GM23248 (cell line): ENCODE results near the gene KRTAP2-1. TPM values are rescaled to one million over a fixed set of nuclear protein-coding genes. Genes with fewer than 3 reads are reported as not detected.
"Not testable (repeated sequence)": the region's sequence is repeated elsewhere in the genome, so short reads cannot be mapped to it uniquely, and the experiment has no call there.

Experiments used
- DNase-seq: peaks from one replicate; pipeline ENCODE4 v3.0.0-alpha.2; 2015
- H2AFZ ChIP-seq: fragments of 200-600 bp; sonication (generic); 2 replicates; pipeline ENCODE4 v1.6.1; 2016; ENCODE audit warnings: antibody characterized with exemption
- H3F3A ChIP-seq: fragments of 200-600 bp; sonication (generic); 2 replicates; pipeline ENCODE4 v1.6.1; 2016; ENCODE audit warnings: mild to moderate bottlenecking, antibody characterized with exemption, mixed run types; ENCODE audit not compliant: insufficient read depth
- H3K27ac ChIP-seq: fragments of 200-600 bp; sonication (generic); 2 replicates; pipeline ENCODE4 v1.5.1; 2016; ENCODE audit warnings: mild to moderate bottlenecking
- H3K27me3 ChIP-seq: fragments of 200-600 bp; sonication (generic); replicated peaks from 2 replicates; pipeline ENCODE4 v1.6.1; 2016; ENCODE audit warnings: mild to moderate bottlenecking; ENCODE audit not compliant: insufficient read depth
- H3K36me3 ChIP-seq: fragments of 200-600 bp; sonication (generic); 2 replicates; pipeline ENCODE4 v1.6.1; 2016; ENCODE audit warnings: low read depth, mild to moderate bottlenecking
- H3K4me1 ChIP-seq: fragments of 200-600 bp; sonication (generic); 2 replicates; pipeline ENCODE4 v1.6.1; 2016; ENCODE audit warnings: mild to moderate bottlenecking; ENCODE audit not compliant: insufficient read depth
- H3K4me2 ChIP-seq: fragments of 200-600 bp; sonication (generic); one replicate; pipeline ENCODE4 v1.6.1; 2016; ENCODE audit warnings: mild to moderate bottlenecking; ENCODE audit not compliant: unreplicated experiment
- H3K4me3 ChIP-seq: fragments of 200-600 bp; sonication (generic); 2 replicates; pipeline ENCODE4 v1.5.1; 2016; ENCODE audit warnings: mild to moderate bottlenecking
- H3K79me2 ChIP-seq: fragments of 200-600 bp; sonication (generic); 2 replicates; pipeline ENCODE4 v1.6.1; 2016; ENCODE audit warnings: mild to moderate bottlenecking; ENCODE audit not compliant: insufficient read depth
- H3K9ac ChIP-seq: fragments of 200-600 bp; sonication (generic); 2 replicates; pipeline ENCODE4 v1.6.1; 2016; ENCODE audit warnings: mild to moderate bottlenecking
- H3K9me2 ChIP-seq: fragments of 200-600 bp; sonication (generic); 2 replicates; pipeline ENCODE4 v1.6.1; 2016; ENCODE audit warnings: mixed run types, mild to moderate bottlenecking, moderate library complexity; ENCODE audit not compliant: insufficient read depth
- H3K9me3 ChIP-seq: fragments of 200-600 bp; sonication (generic); one replicate; pipeline ENCODE4 v1.6.1; 2017; ENCODE audit warnings: low read depth
- H4K20me1 ChIP-seq: fragments of 200-600 bp; sonication (generic); 2 replicates; pipeline ENCODE4 v1.6.0; 2016; ENCODE audit not compliant: insufficient read depth
- EZH2 ChIP-seq: fragments of 200-600 bp; sonication (generic); IDR thresholded peaks from 2 replicates; pipeline ENCODE4 v1.6.1; 2018; ENCODE audit warnings: antibody characterized with exemption, mild to moderate bottlenecking; ENCODE audit not compliant: insufficient read depth, poor library complexity, severe bottlenecking
- EZH2phosphoT487 ChIP-seq: fragments of 200-600 bp; sonication (generic); IDR thresholded peaks from 2 replicates; pipeline ENCODE4 v1.6.1; 2018; ENCODE audit warnings: antibody characterized with exemption, moderate library complexity, mild to moderate bottlenecking, low read depth; ENCODE audit not compliant: insufficient read depth
- WGBS, 2 experiments: methylation state at CpG; one replicate each; pipeline ENCODE4 v1.1.6; 2015 to 2017; ENCODE audit warnings: low lambda C conversion rate in 2 of 2, low coverage in 1 of 2; ENCODE audit errors: missing lambda C conversion rate in 2 of 2; 5-methylcytosine and 5-hydroxymethylcytosine counted together
- in situ Hi-C: fragments of 300-500 bp; cut with MboI; formaldehyde crosslinking; loops from 2 replicates; pipeline ENCODE4 v1.15.0; 2020
- polyA plus RNA-seq: library from polyadenylated mRNA; unstranded; fragments of >200 nt; fragmentation: Nextera tagmentation; extraction: Ambion mirVana; gene quantifications from 2 replicates; pipeline ENCODE4 v1.2.1, GENCODE V29; 2016
- total RNA-seq: library from RNA; depleted of rRNA; stranded (reverse); fragments of >200 nt; shearing (Covaris generic); gene quantifications from 2 replicates; pipeline ENCODE4 v1.2.3, GENCODE V29; 2014

Gene KRTAP2-1
- total and polyA plus RNA-seq, 2 experiments from 2014 or later = not detected

- peaks cover 20% of the 10 kb centered on the region for H3F3A ChIP-seq
- H3K36me3 ChIP-seq, in situ Hi-C loops, H3K9me3 ChIP-seq, H3K79me2 ChIP-seq, H3K4me3 ChIP-seq, H3K27me3 ChIP-seq, H4K20me1 ChIP-seq, H3K9me2 ChIP-seq, H3K9ac ChIP-seq, H2AFZ ChIP-seq: not testable (repeated sequence)
- peaks cover 20% of the 10 kb centered on the region for H3K4me1 ChIP-seq
- 0 to 3% methylated on average over 2 of the region's 2 CpGs for WGBS, 2 experiments
- H3K4me2 ChIP-seq = peak overlapping the region; percentile 46
- 0 out of 2 replicates have a peak, but pooled peaks have one; percentile 40 for TF ChIP-seq EZH2phosphoT487
- H3K27ac ChIP-seq = peak overlapping the region; percentile 57; the same call in 1 of the 2 replicates
- DNase-seq = peak; percentile 67
These were observed 36.3 kb upstream of the KRTAP2-1 start for GRCh38 chr17:41083427-41083826.

- Histone ChIP-seq H3K4me1 (peaks cover 20% of the 10 kb centered on the region), H2AFZ (no peak overlapping the region), H3K4me3 (0 out of 2 replicates have a peak overlapping the region, but pooled peaks have one; percentile 2), H3K9me3 (no peaks in the 10 kb centered on the region), H3F3A (peaks cover 20% of the 10 kb centered on the region), H3K36me3 (no peaks in the 10 kb centered on the region), H3K79me2 (no peaks in the 10 kb centered on the region), H3K9ac (no peak overlapping the region), H4K20me1 (no peaks in the 10 kb centered on the region), H3K4me2 (peak overlapping the region; percentile 46), H3K9me2 (no peaks in the 10 kb centered on the region), H3K27me3 (no peaks in the 10 kb centered on the region), H3K27ac (peak overlapping the region; percentile 26; the same call in 1 of the 2 replicates)
- peak; percentile 38 for DNase-seq
- 43 to 51% methylated on average over 4 of the region's 4 CpGs for WGBS, 2 experiments
- in situ Hi-C loops = no loop called here
- TF ChIP-seq EZH2 (no peak), EZH2phosphoT487 (no peak)
These were observed 35.5 kb upstream of the KRTAP2-1 start for GRCh38 chr17:41082626-41083025.

- Histone ChIP-seq H3K27me3 (no peaks in the 10 kb centered on the region), H2AFZ (no peak overlapping the region), H3K79me2 (no peaks in the 10 kb centered on the region), H3K9ac (no peak overlapping the region), H4K20me1 (no peaks in the 10 kb centered on the region), H3K4me3 (no peak overlapping the region), H3K36me3 (no peaks in the 10 kb centered on the region), H3K4me1 (no peaks in the 10 kb centered on the region), H3K27ac (no peak overlapping the region), H3K9me3 (no peaks in the 10 kb centered on the region), H3K9me2 (no peaks in the 10 kb centered on the region), H3K4me2 (no peak overlapping the region), H3F3A (no peaks in the 10 kb centered on the region)
- in situ Hi-C loops = no loop called here
- TF ChIP-seq EZH2 (no peak), EZH2phosphoT487 (no peak)
- DNase-seq = no peak
These were observed 29.7 kb upstream of the KRTAP2-1 start for GRCh38 chr17:41076788-41077187.

GRCh38 chr17:41073676-41074075 lies 26.6 kb upstream of the KRTAP2-1 start:
- no peaks in the 10 kb centered on the region for H3K9me3 ChIP-seq
- no peak overlapping the region for H3K9ac ChIP-seq
- no peak overlapping the region for H3K4me2 ChIP-seq
- TF ChIP-seq EZH2phosphoT487 (no peak), EZH2 (no peak)
- H3F3A ChIP-seq = no peaks in the 10 kb centered on the region
- no peak overlapping the region for H3K27ac ChIP-seq
- 88 to 93% methylated on average over 2 of the region's 2 CpGs for WGBS, 2 experiments
- H3K36me3 ChIP-seq = no peaks in the 10 kb centered on the region
- no peak overlapping the region for H2AFZ ChIP-seq
- no peaks in the 10 kb centered on the region for H4K20me1 ChIP-seq
- H3K9me2 ChIP-seq = no peaks in the 10 kb centered on the region
- H3K27me3 ChIP-seq = no peaks in the 10 kb centered on the region
- H3K4me1 ChIP-seq = no peaks in the 10 kb centered on the region
- in situ Hi-C loops = no loop called here
- H3K4me3 ChIP-seq = no peak overlapping the region
- H3K79me2 ChIP-seq = no peaks in the 10 kb centered on the region
- no peak for DNase-seq
